Measurements from ENCODE around the gene ABHD5.

- no peak for TF ChIP-seq CTCF (IDR thresholded peaks at IDR 0.05)
- TF ChIP-seq EP300 (IDR thresholded peaks at IDR 0.05), result no peak
- no peak for TF ChIP-seq POLR2A (IDR thresholded peaks at IDR 0.05)
Observed at GRCh38 chr3:43774799-43775198, 84.1 kb downstream of the ABHD5 start.
